OCI-LY1 (cell line): ENCODE data around the gene ZNF79.

Experiments used
- H2AFZ ChIP-seq: fragments of 200-600 bp; sonication (generic), shearing (Covaris generic); 2 replicates; pipeline ENCODE4 v1.6.0; 2014; ENCODE audit warnings: antibody characterized with exemption, mild to moderate bottlenecking, low read length
- H3F3A ChIP-seq: fragments of 200-600 bp; sonication (generic), shearing (Covaris generic); 2 replicates; pipeline ENCODE4 v1.6.0; 2014; ENCODE audit warnings: mild to moderate bottlenecking, antibody characterized with exemption, low read length, moderate library complexity; ENCODE audit not compliant: insufficient read depth
- H3K27ac ChIP-seq: fragments of 200-600 bp; sonication (generic); 2 replicates; pipeline ENCODE4 v1.5.1; 2014; ENCODE audit warnings: low read length, mixed run types, mild to moderate bottlenecking, low read depth; ENCODE audit not compliant: poor library complexity, severe bottlenecking
- H3K27me3 ChIP-seq: fragments of 200-600 bp; sonication (generic); 2 replicates; pipeline ENCODE4 v1.6.0; 2014; ENCODE audit warnings: antibody characterized with exemption, mild to moderate bottlenecking, low read length, moderate library complexity; ENCODE audit not compliant: insufficient read depth
- H3K36me3 ChIP-seq: fragments of 200-600 bp; sonication (generic); 2 replicates; pipeline ENCODE4 v1.6.1; 2014; ENCODE audit warnings: mild to moderate bottlenecking, antibody characterized with exemption, low read length, moderate library complexity, mixed read lengths; ENCODE audit not compliant: insufficient read depth
- H3K4me1 ChIP-seq: fragments of 200-600 bp; sonication (generic); 2 replicates; pipeline ENCODE4 v1.5.1; 2014; ENCODE audit warnings: mild to moderate bottlenecking, low read length, moderate library complexity; ENCODE audit not compliant: insufficient read depth, severe bottlenecking
- H3K4me2 ChIP-seq: fragments of 200-600 bp; sonication (generic), shearing (Covaris generic); 2 replicates; pipeline ENCODE4 v1.6.1; 2014; ENCODE audit warnings: low read length
- H3K4me3 ChIP-seq: fragments of 200-600 bp; sonication (generic); 2 replicates; pipeline ENCODE4 v1.5.1; 2014; ENCODE audit warnings: low read length, low read depth, mild to moderate bottlenecking, mixed read lengths; ENCODE audit not compliant: poor library complexity, severe bottlenecking
- H3K79me2 ChIP-seq: fragments of 200-600 bp; shearing (Covaris generic); 2 replicates; pipeline ENCODE4 v1.6.1; 2016; ENCODE audit warnings: mixed run types, low read length, mixed read lengths; ENCODE audit not compliant: insufficient read depth
- H3K9ac ChIP-seq: fragments of 200-600 bp; sonication (generic), shearing (Covaris generic); 2 replicates; pipeline ENCODE4 v1.6.1; 2014; ENCODE audit warnings: mild to moderate bottlenecking, low read length, mixed read lengths
- H3K9me2 ChIP-seq: fragments of 200-600 bp; sonication (generic), shearing (Covaris generic); 2 replicates; pipeline ENCODE4 v1.6.1; 2014; ENCODE audit warnings: low read depth, mild to moderate bottlenecking, low read length, mixed read lengths
- H3K9me3 ChIP-seq: fragments of 200-600 bp; shearing (Covaris generic); 2 replicates; pipeline ENCODE4 v1.6.1; 2014; ENCODE audit warnings: low read length, mixed read lengths
- H4K20me1 ChIP-seq: fragments of 200-600 bp; sonication (generic), shearing (Covaris generic); 2 replicates; pipeline ENCODE4 v1.6.0; 2016; ENCODE audit warnings: mild to moderate bottlenecking, low read length; ENCODE audit not compliant: insufficient read depth
- EZH2 ChIP-seq: fragments of 200-600 bp; sonication (generic), shearing (Covaris generic); IDR thresholded peaks from 2 replicates; pipeline ENCODE4 v1.8.0; 2017; ENCODE audit warnings: borderline replicate concordance, mixed run types, mild to moderate bottlenecking, antibody characterized with exemption, low read length, moderate library complexity, mixed read lengths
- TF ChIP-seq, protein P1 (sequence below): fragments of 200-600 bp; sonication (generic), shearing (Covaris generic); IDR thresholded peaks from 2 replicates; pipeline ENCODE4 v1.5.1; 2017; ENCODE audit warnings: mild to moderate bottlenecking, antibody characterized with exemption, low read length, moderate library complexity, mixed read lengths

Gene ZNF79

DNA sequence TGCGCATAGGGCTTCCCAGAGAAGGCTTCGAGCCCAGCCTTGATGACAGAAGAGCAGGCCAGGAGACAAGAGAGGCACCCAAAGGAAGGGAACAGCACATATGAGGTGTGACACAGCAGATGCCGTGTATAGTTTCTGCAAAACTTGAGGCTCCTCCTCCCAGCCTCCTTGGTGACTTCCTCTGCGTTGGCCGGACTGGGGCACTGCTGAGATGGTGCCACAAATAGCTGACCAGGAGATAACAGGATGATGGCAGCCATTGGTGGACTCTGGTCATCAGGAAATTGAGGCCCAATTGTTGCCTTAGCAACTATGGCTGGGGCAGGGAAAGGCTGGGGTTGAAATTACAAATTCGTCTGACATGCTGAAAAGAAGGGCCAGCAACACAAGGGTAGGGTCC, 4.8 kb upstream of the ZNF79 start:
- Histone ChIP-seq H3K4me3 (no peak overlapping the region), H3K4me1 (peaks cover 11% of the 10 kb centered on the region), H3K9me3 (no peaks in the 10 kb centered on the region), H3K9ac (no peak overlapping the region), H3K9me2 (no peaks in the 10 kb centered on the region), H3K27ac (no peak overlapping the region), H3K27me3 (no peaks in the 10 kb centered on the region), H3K4me2 (no peak overlapping the region), H2AFZ (no peak overlapping the region), H4K20me1 (no peaks in the 10 kb centered on the region), H3F3A (no peaks in the 10 kb centered on the region), H3K79me2 (no peaks in the 10 kb centered on the region), H3K36me3 (no peaks in the 10 kb centered on the region)
- TF ChIP-seq, protein P1, sequence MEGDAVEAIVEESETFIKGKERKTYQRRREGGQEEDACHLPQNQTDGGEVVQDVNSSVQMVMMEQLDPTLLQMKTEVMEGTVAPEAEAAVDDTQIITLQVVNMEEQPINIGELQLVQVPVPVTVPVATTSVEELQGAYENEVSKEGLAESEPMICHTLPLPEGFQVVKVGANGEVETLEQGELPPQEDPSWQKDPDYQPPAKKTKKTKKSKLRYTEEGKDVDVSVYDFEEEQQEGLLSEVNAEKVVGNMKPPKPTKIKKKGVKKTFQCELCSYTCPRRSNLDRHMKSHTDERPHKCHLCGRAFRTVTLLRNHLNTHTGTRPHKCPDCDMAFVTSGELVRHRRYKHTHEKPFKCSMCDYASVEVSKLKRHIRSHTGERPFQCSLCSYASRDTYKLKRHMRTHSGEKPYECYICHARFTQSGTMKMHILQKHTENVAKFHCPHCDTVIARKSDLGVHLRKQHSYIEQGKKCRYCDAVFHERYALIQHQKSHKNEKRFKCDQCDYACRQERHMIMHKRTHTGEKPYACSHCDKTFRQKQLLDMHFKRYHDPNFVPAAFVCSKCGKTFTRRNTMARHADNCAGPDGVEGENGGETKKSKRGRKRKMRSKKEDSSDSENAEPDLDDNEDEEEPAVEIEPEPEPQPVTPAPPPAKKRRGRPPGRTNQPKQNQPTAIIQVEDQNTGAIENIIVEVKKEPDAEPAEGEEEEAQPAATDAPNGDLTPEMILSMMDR, result no peak
- no peak for TF ChIP-seq EZH2

- H3K79me2 ChIP-seq, result peaks cover 8% of the 10 kb centered on the region
- no peaks in the 10 kb centered on the region for H4K20me1 ChIP-seq
- no peak overlapping the region for H3K4me2 ChIP-seq
- H3K9ac ChIP-seq, result no peak overlapping the region
- H3K4me1 ChIP-seq, result peaks cover 24% of the 10 kb centered on the region
- no peaks in the 10 kb centered on the region for H3K9me2 ChIP-seq
- no peaks in the 10 kb centered on the region for H3K27me3 ChIP-seq
- TF ChIP-seq, protein P1, result no peak
- no peak for TF ChIP-seq EZH2
- H3K4me3 ChIP-seq, result no peak overlapping the region
- H3K36me3 ChIP-seq, result no peaks in the 10 kb centered on the region
- H2AFZ ChIP-seq, result no peak overlapping the region
- H3F3A ChIP-seq, result no peaks in the 10 kb centered on the region
- H3K27ac ChIP-seq, result no peak overlapping the region
- no peaks in the 10 kb centered on the region for H3K9me3 ChIP-seq
These were observed 3.1 kb upstream of the ZNF79 start for GRCh38 chr9:127421057-127421456.

GRCh38 chr9:127422133-127422782, 1.9 kb upstream of the ZNF79 start:
- H3K9me3 ChIP-seq, result no peaks in the 10 kb centered on the region
- H4K20me1 ChIP-seq, result no peaks in the 10 kb centered on the region
- TF ChIP-seq, protein P1, result no peak
- no peak for TF ChIP-seq EZH2
- H3K9me2 ChIP-seq, result no peaks in the 10 kb centered on the region
- no peaks in the 10 kb centered on the region for H3F3A ChIP-seq
- no peak overlapping the region; the same call in 1 of the 2 replicates for H3K9ac ChIP-seq
- peaks cover 24% of the 10 kb centered on the region for H3K4me1 ChIP-seq
- H3K36me3 ChIP-seq, result no peaks in the 10 kb centered on the region
- peaks cover 8% of the 10 kb centered on the region for H3K79me2 ChIP-seq
- no peak overlapping the region for H3K4me3 ChIP-seq
- no peak overlapping the region for H3K27ac ChIP-seq
- H2AFZ ChIP-seq, result no peak overlapping the region
- H3K4me2 ChIP-seq, result peak overlapping the region; percentile 76; the same call in 1 of the 2 replicates
- H3K27me3 ChIP-seq, result no peaks in the 10 kb centered on the region
